ENCODE measurements around the gene DBN1. TPM values are rescaled to one million over a fixed set of nuclear protein-coding genes. Genes with fewer than 3 reads are reported as not detected.

Gene DBN1
- total and polyA plus RNA-seq, 2 of the 8 experiments (the other 6 are each of a cell fraction or from before 2014, with no cell fraction given), result 168 to 333 TPM

DNA sequence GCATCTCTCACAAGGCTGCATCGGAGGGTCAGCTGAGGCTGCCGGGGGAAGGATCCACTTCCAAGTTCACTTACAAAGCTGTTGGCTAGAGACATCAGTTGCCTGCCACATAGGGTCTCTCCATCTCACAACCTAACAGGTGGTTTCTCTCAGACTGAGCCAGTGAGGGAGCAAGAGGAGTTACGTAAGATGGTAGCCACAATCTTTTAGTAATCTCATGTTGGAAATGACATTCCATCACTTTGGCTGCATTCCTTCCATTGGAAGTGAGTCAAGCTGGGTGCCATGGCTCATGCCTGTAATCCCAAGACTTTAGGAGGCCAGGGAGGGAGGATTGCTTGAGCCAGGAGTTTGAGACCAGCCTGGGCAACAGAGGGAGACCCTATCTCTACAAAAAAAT, 54.4 kb downstream of the DBN1 start:
- CTCF ChIA-PET (ENCODE audit: partially characterized antibody), result interaction anchor here (0.7 to 4.8 kb wide), 8 partner anchors 15 to 109 kb away, joined by 3 to 15 read pairs (median 5); no protein-coding TSS in a partner anchor
- 91% methylated on average over 3 of the region's 3 CpGs; no CpG with 5 or more reads in 1 of the 2 experiments for WGBS, 2 experiments (ENCODE audit: extremely low coverage in 1 of 2, insufficient coverage in 1 of 2, insufficient read length in 1 of 2, insufficient replicate concordance in 2 of 2, low coverage in 1 of 2, low lambda C conversion rate in 2 of 2, missing lambda C conversion rate in 1 of 2)

More for the DNA sequence above, 54.4 kb downstream of the DBN1 start:
- Histone ChIP-seq H3K56ac (replicated peaks; ENCODE audit: insufficient read length, low read depth, low read length) (no peak overlapping the region), H3K79me1 (ENCODE audit: low read depth, low read length) (no peaks in the 10 kb centered on the region), H3K27ac (ENCODE audit: low read depth, low read length) (no peak overlapping the region), H3K4ac (replicated peaks; ENCODE audit: insufficient read length, low read depth, low read length) (no peak overlapping the region), H3K9ac (replicated peaks in 1 of 4; ENCODE audit: extremely low read depth in 1 of 4, low read depth in 3 of 4, low read length in 3 of 4) (no peak overlapping the region), H3K4me1 (replicated peaks in 1 of 4; ENCODE audit: control insufficient read depth in 3 of 4, insufficient read depth in 4 of 4, low read length in 3 of 4) (no peaks in the 10 kb centered on the region; a peak in 1 of 7 replicates), H4K5ac (ENCODE audit: insufficient read length, low read depth, low read length) (no peak overlapping the region), H2AK5ac (ENCODE audit: low read depth, low read length) (no peak overlapping the region), H3K79me2 (ENCODE audit: control insufficient read depth in 1 of 2, insufficient read depth in 2 of 2, low read length in 2 of 2) (no peaks in the 10 kb centered on the region), H3K23ac (ENCODE audit: insufficient read length) (no peak overlapping the region), H3K4me3 (ENCODE audit: extremely low read depth in 1 of 4, insufficient read depth in 2 of 4, low read depth in 3 of 4, low read length in 4 of 4) (no peak overlapping the region), H3K36me3 (ENCODE audit: control insufficient read depth in 2 of 4, insufficient read depth in 4 of 4, low read length in 3 of 4) (no peaks in the 10 kb centered on the region), H3K27me3 (replicated peaks in 1 of 4; ENCODE audit: control insufficient read depth in 3 of 4, extremely low read depth in 1 of 4, insufficient read depth in 3 of 4, low read length in 3 of 4) (no peaks in the 10 kb centered on the region), H3K14ac (ENCODE audit: insufficient read length) (no peak overlapping the region), H2BK5ac (ENCODE audit: low read depth, low read length) (no peak overlapping the region), H4K91ac (replicated peaks; ENCODE audit: insufficient read length, low read length) (no peak overlapping the region), H3K4me2 (ENCODE audit: insufficient read depth in 1 of 2, low read depth in 2 of 2, low read length in 2 of 2) (no peak overlapping the region), H3K18ac (ENCODE audit: extremely low read depth, low read length) (no peak overlapping the region), H3K23me2 (ENCODE audit: low read depth, low read length) (no peaks in the 10 kb centered on the region), H2BK12ac (ENCODE audit: low read depth, low read length) (no peak overlapping the region), H2AFZ (ENCODE audit: low read length) (no peak overlapping the region), H2BK20ac (ENCODE audit: low read length) (no peak overlapping the region), H2BK15ac (ENCODE audit: low read length) (no peak overlapping the region), H3K9me3 (ENCODE audit: insufficient read depth in 2 of 2, low read depth in 1 of 2, low read length in 1 of 2) (no peaks in the 10 kb centered on the region), H4K20me1 (replicated peaks in 1 of 2; ENCODE audit: control insufficient read depth in 1 of 2, insufficient read depth in 2 of 2, low read length in 2 of 2) (no peaks in the 10 kb centered on the region), H2BK120ac (replicated peaks; ENCODE audit: low read depth, low read length) (no peak overlapping the region), H4K8ac (ENCODE audit: extremely low read depth, insufficient read depth, low read length) (no peak overlapping the region)
- POLR2A ChIA-PET (ENCODE audit: partially characterized antibody), result interaction anchor here (1.7 to 24.2 kb wide), 2 partner anchors 17 to 26 kb away, joined by 8 to 460 read pairs; partner anchors contain the start of gene PRR7
- DNase-seq (ENCODE audit: low read depth in 1 of 2, low spot score in 2 of 2), result no peak
- no peak for FAIRE-seq
- no peak for TF ChIP-seq JUN (IDR thresholded peaks at IDR 0.05; ENCODE audit: low read depth, low read length)
- no peak for TF ChIP-seq EGR1 (IDR thresholded peaks at IDR 0.05; ENCODE audit: borderline replicate concordance, low read depth, low read length)
- TF ChIP-seq, protein P1, sequence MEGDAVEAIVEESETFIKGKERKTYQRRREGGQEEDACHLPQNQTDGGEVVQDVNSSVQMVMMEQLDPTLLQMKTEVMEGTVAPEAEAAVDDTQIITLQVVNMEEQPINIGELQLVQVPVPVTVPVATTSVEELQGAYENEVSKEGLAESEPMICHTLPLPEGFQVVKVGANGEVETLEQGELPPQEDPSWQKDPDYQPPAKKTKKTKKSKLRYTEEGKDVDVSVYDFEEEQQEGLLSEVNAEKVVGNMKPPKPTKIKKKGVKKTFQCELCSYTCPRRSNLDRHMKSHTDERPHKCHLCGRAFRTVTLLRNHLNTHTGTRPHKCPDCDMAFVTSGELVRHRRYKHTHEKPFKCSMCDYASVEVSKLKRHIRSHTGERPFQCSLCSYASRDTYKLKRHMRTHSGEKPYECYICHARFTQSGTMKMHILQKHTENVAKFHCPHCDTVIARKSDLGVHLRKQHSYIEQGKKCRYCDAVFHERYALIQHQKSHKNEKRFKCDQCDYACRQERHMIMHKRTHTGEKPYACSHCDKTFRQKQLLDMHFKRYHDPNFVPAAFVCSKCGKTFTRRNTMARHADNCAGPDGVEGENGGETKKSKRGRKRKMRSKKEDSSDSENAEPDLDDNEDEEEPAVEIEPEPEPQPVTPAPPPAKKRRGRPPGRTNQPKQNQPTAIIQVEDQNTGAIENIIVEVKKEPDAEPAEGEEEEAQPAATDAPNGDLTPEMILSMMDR (IDR thresholded peaks at IDR 0.05; ENCODE audit: control extremely low read depth in 1 of 3, insufficient read depth in 1 of 3, low read depth in 1 of 3, low read length in 3 of 3), result no peak
- TF ChIP-seq RAD21 (IDR thresholded peaks at IDR 0.05 in 1 of 2, conservative IDR thresholded peaks at IDR 0.05 in 1 of 2; ENCODE audit: low read depth in 2 of 2, low read length in 2 of 2), result no peak
- no peak for TF ChIP-seq SIRT6 (IDR thresholded peaks at IDR 0.05; ENCODE audit: low read length)
